Measurements from ENCODE around the gene PTPRB. TPM values are rescaled to one million over a fixed set of nuclear protein-coding genes. Genes with fewer than 3 reads are reported as not detected.

The PTPRB gene
- polyA plus RNA-seq, 1 donor: 15.9 TPM

- DNase-seq: no peak
These were observed 6.7 kb upstream of the PTPRB start for GRCh38 chr12:70643939-70644338.

DNA sequence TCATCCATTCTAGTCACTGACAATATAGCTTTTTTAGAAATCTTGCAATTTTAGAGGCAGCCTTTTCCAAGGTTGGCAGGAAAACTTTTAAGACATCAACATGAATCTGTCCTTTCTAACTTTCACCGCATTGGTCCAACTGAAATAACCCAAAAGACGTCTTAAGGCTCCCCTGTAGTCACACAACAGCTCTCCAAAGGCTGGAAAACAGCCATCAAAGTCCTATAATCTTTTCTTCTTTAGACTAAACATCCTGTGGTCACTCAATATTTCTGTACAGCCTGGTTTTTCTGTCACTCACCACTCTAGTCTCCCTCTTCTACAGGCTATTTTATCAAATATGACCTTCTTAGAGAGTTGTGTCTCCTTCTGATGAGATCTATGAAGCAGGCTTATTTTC is 4.5 kb upstream of the PTPRB start:
- DNase-seq: no peak

DNA sequence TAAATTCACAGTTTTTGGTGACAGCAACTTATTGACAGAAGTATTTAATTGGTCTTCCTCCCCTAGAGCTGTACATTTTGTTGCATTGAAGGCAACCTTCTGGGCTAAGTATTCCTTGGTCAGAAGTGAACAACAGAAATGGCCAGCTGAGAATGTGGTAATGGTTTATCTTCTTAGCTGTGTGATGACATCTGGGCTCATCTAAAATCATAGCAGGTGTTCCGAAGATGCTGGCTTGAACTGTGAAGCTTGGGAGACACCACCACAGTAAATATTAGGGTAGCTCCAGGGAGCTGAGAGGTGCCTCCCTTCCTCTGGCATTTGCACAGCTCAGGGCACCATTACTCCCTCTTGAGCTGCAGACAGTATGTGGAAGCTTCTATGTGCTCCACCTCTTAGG is 3.7 kb upstream of the PTPRB start:
- no peak for DNase-seq

- no peak for DNase-seq
These were observed 2.3 kb upstream of the PTPRB start for GRCh38 chr12:70639535-70639934.

- no peak for DNase-seq
These were observed 1.6 kb upstream of the PTPRB start for GRCh38 chr12:70638639-70639360.

- no peak for DNase-seq
These were observed 1.5 kb downstream of the PTPRB start for GRCh38 chr12:70635755-70636154.

DNA sequence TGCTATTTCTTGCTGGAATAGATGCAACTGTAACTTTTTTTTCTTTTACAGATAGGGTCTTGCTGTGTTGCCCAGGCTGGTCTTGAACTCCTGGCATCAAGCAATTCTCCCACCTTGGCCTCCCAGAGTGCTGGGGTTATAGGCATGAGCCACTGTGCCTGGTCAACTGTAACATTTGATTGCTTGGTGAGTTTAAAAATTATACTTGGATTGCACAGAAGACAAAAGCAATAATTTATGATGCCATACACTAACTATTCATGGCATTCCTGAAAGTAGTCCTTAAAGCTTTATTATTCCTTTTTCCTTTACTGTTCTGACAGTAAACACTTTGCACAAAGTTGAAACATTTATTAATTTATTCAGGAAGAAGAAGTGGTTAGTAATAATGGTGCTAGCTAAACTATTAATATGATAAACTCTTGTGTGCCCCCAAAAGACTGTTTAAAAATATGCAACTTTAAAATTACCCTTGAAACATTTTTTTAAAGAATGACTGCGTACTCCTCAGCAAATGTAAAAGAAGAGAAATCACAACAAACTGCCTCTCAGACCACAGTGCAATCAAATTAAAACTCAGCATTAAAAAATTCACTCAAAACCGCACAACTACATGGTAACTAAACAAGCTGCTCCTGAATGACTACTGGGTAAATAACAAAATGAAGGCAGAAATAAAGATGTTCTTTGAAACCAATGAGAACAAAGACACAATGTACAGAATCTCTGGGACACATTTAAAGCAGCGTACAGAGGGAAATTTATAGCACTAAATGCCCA is 8.3 kb downstream of the PTPRB start:
- DNase-seq: no peak

- DNase-seq: no peak
These were observed 9.6 kb downstream of the PTPRB start for GRCh38 chr12:70627677-70628076.

- DNase-seq: no peak
These were observed 11.0 kb downstream of the PTPRB start for GRCh38 chr12:70626180-70626579.

DNA sequence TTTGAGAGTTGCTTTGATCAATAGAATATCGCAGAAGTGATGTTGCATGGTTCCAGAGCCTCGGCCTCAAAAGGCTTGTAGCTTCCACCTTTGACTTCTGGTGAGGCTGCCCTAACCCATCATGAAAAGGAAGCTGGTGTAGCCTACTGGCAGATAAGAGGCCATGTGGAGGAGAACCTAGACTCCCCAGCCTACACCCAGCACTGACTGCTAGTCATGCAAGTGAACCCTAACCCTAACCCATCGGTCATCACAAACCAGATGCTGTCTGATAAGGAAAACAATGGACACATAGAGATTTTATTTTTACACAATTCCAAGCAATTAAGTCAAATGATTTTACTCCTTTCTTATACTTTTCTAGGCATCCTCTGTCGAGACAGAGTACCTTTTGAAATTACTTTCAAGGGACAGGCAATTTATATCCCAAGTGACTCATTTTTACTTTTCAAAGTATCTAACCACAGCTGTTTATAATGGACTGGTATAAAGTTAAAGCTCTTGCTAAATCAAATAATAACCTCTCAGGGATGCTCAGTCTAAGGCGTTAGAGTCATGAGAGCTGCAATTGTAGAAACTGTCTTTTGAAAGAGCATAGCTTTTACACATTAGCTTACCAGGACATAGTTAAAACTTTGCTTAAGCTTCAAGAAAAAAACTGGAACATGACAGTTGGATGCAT is 17.6 kb downstream of the PTPRB start:
- DNase-seq: no peak

- no peak for DNase-seq
These were observed 18.9 kb downstream of the PTPRB start for GRCh38 chr12:70618371-70618770.

DNA sequence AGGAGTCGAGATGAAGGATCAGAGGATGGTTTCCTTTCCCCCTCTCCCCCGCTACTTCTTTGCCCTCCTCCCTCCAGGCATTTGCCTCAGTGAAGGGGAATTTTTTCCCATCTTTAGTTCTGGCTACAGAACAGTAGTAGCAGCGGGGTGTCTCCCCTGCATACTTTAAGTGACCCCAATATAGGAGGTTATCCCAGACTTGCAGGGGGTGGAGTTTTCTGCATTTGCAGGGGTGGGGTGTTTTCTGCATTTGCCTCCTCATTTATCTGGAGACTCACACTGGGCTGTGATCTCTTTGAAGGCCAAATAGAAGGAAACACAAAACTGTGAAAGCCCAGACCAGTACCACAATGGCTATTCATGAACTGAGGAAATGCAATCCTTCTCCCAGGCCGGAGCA is 19.8 kb downstream of the PTPRB start:
- DNase-seq: no peak

DNA sequence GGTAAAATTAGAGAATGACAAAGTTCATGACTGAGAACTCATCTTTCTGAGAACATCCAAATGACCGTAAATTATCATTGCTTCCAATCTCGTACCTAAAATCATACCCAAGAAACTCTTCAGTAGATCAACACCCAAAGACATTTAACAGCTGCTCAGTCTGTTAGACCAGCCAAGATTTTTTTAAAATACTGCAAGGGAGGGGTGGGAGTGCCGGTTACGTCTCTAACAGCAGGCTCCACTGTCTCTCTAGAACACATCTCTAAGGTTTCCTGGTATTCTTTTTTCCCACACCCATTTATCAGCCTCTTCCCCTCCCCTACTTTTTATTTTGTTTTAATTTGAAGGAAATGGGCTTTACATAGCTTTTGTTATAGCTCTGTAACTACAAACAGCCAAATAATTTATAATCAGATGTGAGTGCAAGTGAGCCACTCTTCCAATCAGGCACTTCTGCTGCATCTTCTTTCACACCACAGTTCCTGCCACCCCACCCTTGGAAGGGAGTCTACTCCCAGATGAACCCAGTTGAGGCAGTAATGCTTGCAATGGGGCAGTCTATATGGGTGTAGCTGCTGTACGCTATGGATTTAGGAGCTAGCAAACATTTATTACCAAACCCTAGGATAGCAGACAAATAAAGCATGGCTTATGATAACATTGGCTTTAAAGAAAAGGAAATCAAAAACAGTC is 21.9 kb downstream of the PTPRB start:
- DNase-seq: no peak

- peak; percentile 38 for DNase-seq
These were observed 27.3 kb downstream of the PTPRB start for GRCh38 chr12:70609739-70610491.

DNA sequence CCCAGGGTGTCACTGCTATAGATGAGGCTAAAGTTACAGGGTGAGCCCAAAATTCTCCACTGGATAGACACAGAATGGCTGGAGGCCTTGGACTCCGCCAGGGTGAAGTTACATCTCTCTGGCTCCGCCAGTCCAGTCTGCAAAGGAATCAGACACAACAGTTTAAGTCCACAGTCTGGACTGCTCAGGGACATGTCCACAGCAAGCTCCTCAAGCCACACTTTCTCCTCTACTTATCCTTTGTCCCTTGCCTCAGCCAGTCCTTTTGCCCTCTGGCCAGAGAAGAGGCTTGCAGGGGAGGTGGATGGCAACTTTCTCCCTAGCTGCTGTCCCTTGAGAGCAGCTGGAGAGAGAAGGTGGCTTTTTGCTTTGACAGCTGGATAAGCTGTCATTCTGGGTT is 28.0 kb downstream of the PTPRB start:
- DNase-seq: no peak

DNA sequence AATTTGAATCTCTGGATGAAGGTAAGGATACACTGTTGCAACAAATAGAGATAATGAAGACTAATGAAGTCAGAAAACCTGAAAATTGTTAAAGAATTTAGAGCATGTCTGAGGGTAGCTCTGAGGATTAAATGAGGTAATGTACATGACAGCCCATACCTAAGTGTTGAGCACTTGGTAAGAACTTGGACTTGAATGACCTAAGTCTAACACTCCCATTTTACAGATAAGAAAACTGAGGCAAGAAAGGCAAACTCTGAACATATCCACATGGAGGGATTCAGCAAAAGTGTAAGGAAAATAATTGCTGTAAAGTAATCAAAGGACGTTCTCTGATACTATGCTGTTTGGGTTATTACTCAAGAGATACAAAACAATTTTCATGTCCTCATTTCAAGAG is 29.0 kb downstream of the PTPRB start:
- DNase-seq: no peak

- no peak for DNase-seq
These were observed 30.1 kb downstream of the PTPRB start for GRCh38 chr12:70607107-70607506.

DNA sequence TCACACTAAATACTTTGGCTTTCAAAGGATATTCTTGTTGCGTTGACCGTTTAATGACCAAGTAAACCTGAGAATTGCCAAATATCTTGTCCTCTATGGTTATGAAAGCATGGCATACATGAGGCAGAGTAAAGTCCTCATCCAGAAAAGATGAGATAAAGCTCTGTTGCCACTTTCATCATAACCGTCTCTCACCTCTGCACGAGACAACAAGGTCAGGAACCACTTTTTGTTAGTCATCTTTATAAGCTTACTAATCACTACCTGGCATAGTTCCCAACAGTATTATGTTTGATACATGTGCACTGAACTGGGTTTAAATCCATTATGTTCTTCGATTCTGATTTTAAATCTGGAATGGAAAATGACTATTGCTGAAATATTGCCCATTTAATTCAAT is 31.3 kb downstream of the PTPRB start:
- DNase-seq: no peak

GRCh38 chr12:70604662-70605061 is 32.6 kb downstream of the PTPRB start:
- DNase-seq: no peak

DNA sequence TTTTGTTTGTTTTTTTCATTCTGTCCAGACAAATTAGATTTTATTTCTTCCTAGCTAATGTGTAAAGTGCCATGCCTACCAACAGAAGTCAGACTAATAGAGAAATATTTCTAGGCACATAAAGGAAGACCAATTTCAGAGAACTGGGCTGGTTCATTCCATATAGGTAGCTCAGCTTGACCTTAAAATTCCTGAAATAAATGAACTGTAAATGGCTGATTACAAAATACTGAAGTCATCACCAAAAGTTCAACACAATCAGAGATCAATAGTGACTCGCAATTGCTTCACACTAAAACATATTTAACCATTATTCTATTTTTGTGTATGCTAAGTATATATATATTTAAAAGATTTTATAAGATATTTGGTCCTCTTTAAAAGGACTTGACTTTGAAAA is 34.2 kb downstream of the PTPRB start:
- no peak for DNase-seq

- no peak for DNase-seq
These were observed 38.6 kb downstream of the PTPRB start for GRCh38 chr12:70598467-70599193.

GRCh38 chr12:70592664-70593063 is 44.6 kb downstream of the PTPRB start:
- DNase-seq: no peak
